Esophagus muscularis mucosa (tissue), 4 donors: ENCODE results near the gene SLC14A1. TPM values are rescaled to one million over a fixed set of nuclear protein-coding genes. Genes with fewer than 3 reads are reported as not detected.

Source experiments
- DNase-seq: peaks from one replicate; pipeline ENCODE4 v3.0.0-alpha.2; 2017; ENCODE audit errors: extremely low spot score
- H3K27ac ChIP-seq, 4 donors: fragments of 200-600 bp; sonication (generic); replicated peaks in 1 of 4; 1 replicate in 3 of 4; 2 replicates in 1 of 4; pipeline ENCODE4 v1.5.1; 2016 to 2019; ENCODE audit warnings: mild to moderate bottlenecking in 1 of 4
- H3K27me3 ChIP-seq, 4 donors: fragments of 200-600 bp; sonication (generic); one replicate each; pipeline versions ENCODE4 v1.5.1 to v1.6.0; 2016 to 2019
- H3K36me3 ChIP-seq, 4 donors: fragments of 200-600 bp; sonication (generic); one replicate each; pipeline ENCODE4 v1.5.1; 2016 to 2019
- H3K4me1 ChIP-seq, 4 donors: fragments of 200-600 bp; sonication (generic); one replicate each; pipeline ENCODE4 v1.5.1; 2016 to 2019
- H3K4me3 ChIP-seq, 4 donors: fragments of 200-600 bp; sonication (generic); 1 replicate in 2 of 4; 2 replicates in 2 of 4; pipeline ENCODE4 v1.5.1; 2016 to 2019; ENCODE audit warnings: mild to moderate bottlenecking in 4 of 4, moderate library complexity in 1 of 4
- H3K9me3 ChIP-seq, 4 donors: fragments of 200-600 bp; sonication (generic); 1 replicate in 3 of 4; 2 replicates in 1 of 4; pipeline ENCODE4 v1.5.1; 2016 to 2019
- CTCF ChIP-seq, 3 experiments: fragments of 200-600 bp in 2 of 3; fragments of 450-650 bp in 1 of 3; sonication (generic) in 2 of 3; IDR thresholded peaks; one replicate each; pipeline ENCODE4 v1.5.1; 2017 to 2019; ENCODE audit warnings: antibody characterized with exemption in 3 of 3, mild to moderate bottlenecking in 2 of 3, moderate library complexity in 1 of 3
- EP300 ChIP-seq: sonication (generic); formaldehyde crosslinking; IDR thresholded peaks from one replicate; pipeline ENCODE4 v1.6.1; 2017; ENCODE audit warnings: antibody characterized with exemption
- POLR2A ChIP-seq: fragments of 450-650 bp; IDR thresholded peaks from one replicate; pipeline ENCODE4 v1.6.1; 2017; ENCODE audit warnings: antibody characterized with exemption, moderate library complexity, mild to moderate bottlenecking, low read depth
- POLR2AphosphoS5 ChIP-seq, 2 donors: sonication (generic); formaldehyde crosslinking; IDR thresholded peaks; one replicate each; pipeline ENCODE4 v1.6.1; 2017; ENCODE audit warnings: antibody characterized with exemption in 2 of 2
- WGBS: methylation state at CpG from one replicate; pipeline ENCODE4 v1.1.5; 2018; 5-methylcytosine and 5-hydroxymethylcytosine counted together
- intact Hi-C: fragments of 100-400 bp; cut with DNase I; formaldehyde crosslinking; loops from one replicate; pipeline ENCODE4 v1.15.1; 2023
- total RNA-seq, 4 donors: library from RNA; depleted of rRNA; stranded (reverse); fragments of >200 nt; gene quantifications; one replicate each; pipeline versions ENCODE4 v1.1.0 to v1.2.1, GENCODE V29; 2016

SLC14A1 gene
- total RNA-seq, 4 donors from 2014 or later, result 0.42 to 4.8 (median 1.5) TPM

GRCh38 chr18:45682181-45682580 lies 41.8 kb upstream of the SLC14A1 start:
- Histone ChIP-seq H3K4me3 (no peak overlapping the region), H3K9me3 (no peaks in the 10 kb centered on the region), H3K36me3 (no peaks in the 10 kb centered on the region), H3K4me1 (no peaks in the 10 kb centered on the region), H3K27ac (no peak overlapping the region), H3K27me3 (peaks cover 0 to 4% (median 0%) of the 10 kb centered on the region in 4 donors)
- intact Hi-C loops, result no loop called here
- no peak for TF ChIP-seq EP300
- no peak for TF ChIP-seq CTCF (IDR thresholded peaks at IDR 0.05)
- no peak for TF ChIP-seq POLR2A
- TF ChIP-seq POLR2AphosphoS5 (IDR thresholded peaks at IDR 0.05), result no peak
- DNase-seq, result no peak
- 80% methylated on average over 8 of the region's 8 CpGs for WGBS

GRCh38 chr18:45684341-45685115 lies 39.5 kb upstream of the SLC14A1 start:
- H3K27ac ChIP-seq, result no peak overlapping the region
- TF ChIP-seq CTCF (IDR thresholded peaks at IDR 0.05) (no peak), POLR2AphosphoS5 (IDR thresholded peaks at IDR 0.05) (no peak), EP300 (no peak), POLR2A (no peak)
- DNase-seq, result no peak
- H3K4me1 ChIP-seq, result no peaks in the 10 kb centered on the region
- peaks cover 0 to 4% (median 0%) of the 10 kb centered on the region in 4 donors for H3K27me3 ChIP-seq
- intact Hi-C loops, result no loop called here
- H3K4me3 ChIP-seq, result no peak overlapping the region
- no peaks in the 10 kb centered on the region for H3K9me3 ChIP-seq
- no peaks in the 10 kb centered on the region for H3K36me3 ChIP-seq
- 78% methylated on average over 5 of the region's 5 CpGs for WGBS

DNA sequence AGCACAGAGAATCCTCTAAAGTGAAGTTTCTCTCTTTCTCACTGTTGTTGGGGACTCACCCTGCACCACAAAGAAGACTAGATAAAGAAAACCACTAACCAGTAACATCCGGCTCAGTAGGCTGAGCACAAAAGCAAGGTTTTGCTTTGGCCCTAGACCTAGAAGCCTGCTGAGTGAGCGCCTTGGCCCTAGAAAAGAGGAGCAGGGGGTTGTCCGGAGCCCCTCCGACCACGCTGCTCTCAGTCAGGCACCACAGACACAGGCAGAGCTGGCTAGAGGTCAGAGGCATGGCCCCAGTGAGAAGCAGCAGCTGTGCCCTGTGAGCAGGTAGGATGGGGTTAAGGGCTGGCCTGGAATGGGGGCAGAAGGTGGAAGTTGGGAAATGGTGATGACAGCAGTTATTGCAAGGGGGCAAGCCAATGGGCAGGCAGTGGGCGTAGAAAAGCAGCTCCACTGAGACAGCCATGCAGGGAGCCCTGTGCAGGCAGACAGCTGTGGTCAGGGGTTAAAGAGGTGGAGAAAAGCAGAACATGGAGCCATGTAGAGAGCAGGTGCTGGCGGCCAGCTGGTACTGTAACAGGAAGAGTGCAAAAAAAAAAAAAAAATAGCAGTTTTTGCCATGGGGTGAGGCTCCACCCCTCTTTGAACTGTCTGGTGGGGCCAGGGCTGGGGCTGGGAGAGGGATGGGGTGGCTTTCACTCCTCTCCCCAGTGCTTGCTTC lies 36.9 kb upstream of the SLC14A1 start:
- Histone ChIP-seq H3K27me3 (peaks cover 0 to 4% (median 0%) of the 10 kb centered on the region in 4 donors), H3K36me3 (no peaks in the 10 kb centered on the region), H3K4me1 (peaks cover 0 to 7% (median 7%) of the 10 kb centered on the region in 4 donors), H3K4me3 (no peak overlapping the region), H3K27ac (no peak overlapping the region), H3K9me3 (no peaks in the 10 kb centered on the region)
- WGBS, result 55% methylated on average over 7 of the region's 7 CpGs
- intact Hi-C loops, result no loop called here
- no peak for TF ChIP-seq CTCF (IDR thresholded peaks at IDR 0.05)
- TF ChIP-seq POLR2A, result no peak
- TF ChIP-seq POLR2AphosphoS5 (IDR thresholded peaks at IDR 0.05), result no peak
- no peak for DNase-seq

DNA sequence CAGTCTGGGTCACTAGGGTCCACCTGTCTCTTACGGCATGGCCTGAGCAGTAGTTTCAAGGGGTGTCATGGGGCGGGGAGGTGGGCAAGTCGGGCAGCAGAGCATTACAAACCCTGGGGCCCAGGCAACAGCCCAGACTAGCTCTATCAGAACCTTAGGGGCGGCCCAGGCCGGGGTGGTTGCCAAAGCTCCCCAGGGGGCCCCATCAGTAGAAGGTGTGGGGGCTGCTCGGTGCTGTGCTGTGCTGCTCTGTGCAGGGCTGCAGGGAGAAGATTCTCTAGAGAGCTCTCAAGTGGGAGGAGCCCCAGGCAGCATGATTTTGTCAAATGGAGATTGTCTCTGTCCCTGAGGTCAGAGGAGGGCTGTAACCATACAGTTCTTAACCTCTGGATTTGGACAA lies 36.4 kb upstream of the SLC14A1 start:
- no peak overlapping the region for H3K4me3 ChIP-seq
- H3K9me3 ChIP-seq, result no peaks in the 10 kb centered on the region
- H3K27me3 ChIP-seq, result no peaks in the 10 kb centered on the region
- H3K4me1 ChIP-seq, result peaks cover 0 to 7% (median 7%) of the 10 kb centered on the region in 4 donors
- intact Hi-C loops, result no loop called here
- no peaks in the 10 kb centered on the region for H3K36me3 ChIP-seq
- no peak for TF ChIP-seq POLR2A
- no peak for TF ChIP-seq EP300
- TF ChIP-seq POLR2AphosphoS5 (IDR thresholded peaks at IDR 0.05), result no peak
- no peak for TF ChIP-seq CTCF (IDR thresholded peaks at IDR 0.05)
- no peak overlapping the region for H3K27ac ChIP-seq
- DNase-seq, result no peak
- 87% methylated on average over 3 of the region's 6 CpGs for WGBS
